ENCODE data around the gene ARF6.

ARF6 gene

DNA sequence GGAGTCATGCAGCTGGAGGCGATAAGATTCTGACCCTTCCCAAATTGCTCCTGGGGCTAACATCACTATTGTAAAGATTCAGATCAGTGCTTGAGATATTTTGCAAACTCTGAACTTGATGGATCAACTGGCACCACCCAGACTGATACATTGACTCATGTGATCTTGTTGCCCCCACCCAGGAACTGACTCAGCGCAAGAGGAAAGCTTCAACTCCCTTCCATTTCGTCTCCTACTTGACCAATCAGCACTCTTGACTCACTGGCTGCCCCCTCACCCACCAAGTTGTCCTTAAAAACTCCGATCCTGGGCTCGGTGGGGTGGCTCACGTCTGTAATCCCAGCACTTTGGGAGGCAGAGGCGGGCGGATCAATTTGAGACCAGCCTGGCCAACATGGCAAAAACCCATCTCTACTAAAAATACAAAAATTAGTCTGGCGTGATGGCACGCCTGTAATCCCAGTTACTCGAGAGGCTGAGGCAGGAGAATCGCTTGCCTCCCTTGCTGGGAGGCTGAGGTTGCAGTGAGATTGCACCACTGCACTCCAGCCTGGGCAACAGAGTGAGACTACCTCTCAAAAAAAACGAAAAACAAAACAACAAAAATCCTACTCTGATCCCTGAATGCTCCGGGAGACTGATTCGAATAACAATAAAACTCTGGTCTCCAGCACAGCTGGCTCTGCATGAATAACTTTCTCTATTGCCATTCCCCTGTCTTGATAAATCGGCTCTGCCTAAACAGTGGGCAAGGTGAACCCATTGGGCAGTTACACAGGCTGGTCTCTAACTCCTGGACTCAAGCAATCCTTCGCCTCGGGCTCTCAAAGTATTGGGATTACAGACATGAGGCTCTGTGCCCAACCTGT lies 9.8 kb upstream of the ARF6 start:
- TF ChIP-seq, protein P1, sequence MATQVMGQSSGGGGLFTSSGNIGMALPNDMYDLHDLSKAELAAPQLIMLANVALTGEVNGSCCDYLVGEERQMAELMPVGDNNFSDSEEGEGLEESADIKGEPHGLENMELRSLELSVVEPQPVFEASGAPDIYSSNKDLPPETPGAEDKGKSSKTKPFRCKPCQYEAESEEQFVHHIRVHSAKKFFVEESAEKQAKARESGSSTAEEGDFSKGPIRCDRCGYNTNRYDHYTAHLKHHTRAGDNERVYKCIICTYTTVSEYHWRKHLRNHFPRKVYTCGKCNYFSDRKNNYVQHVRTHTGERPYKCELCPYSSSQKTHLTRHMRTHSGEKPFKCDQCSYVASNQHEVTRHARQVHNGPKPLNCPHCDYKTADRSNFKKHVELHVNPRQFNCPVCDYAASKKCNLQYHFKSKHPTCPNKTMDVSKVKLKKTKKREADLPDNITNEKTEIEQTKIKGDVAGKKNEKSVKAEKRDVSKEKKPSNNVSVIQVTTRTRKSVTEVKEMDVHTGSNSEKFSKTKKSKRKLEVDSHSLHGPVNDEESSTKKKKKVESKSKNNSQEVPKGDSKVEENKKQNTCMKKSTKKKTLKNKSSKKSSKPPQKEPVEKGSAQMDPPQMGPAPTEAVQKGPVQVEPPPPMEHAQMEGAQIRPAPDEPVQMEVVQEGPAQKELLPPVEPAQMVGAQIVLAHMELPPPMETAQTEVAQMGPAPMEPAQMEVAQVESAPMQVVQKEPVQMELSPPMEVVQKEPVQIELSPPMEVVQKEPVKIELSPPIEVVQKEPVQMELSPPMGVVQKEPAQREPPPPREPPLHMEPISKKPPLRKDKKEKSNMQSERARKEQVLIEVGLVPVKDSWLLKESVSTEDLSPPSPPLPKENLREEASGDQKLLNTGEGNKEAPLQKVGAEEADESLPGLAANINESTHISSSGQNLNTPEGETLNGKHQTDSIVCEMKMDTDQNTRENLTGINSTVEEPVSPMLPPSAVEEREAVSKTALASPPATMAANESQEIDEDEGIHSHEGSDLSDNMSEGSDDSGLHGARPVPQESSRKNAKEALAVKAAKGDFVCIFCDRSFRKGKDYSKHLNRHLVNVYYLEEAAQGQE (IDR thresholded peaks at IDR 0.05; ENCODE audit: insufficient read depth in 1 of 2, low read depth in 2 of 2, low read length in 2 of 2), result no peak

DNA sequence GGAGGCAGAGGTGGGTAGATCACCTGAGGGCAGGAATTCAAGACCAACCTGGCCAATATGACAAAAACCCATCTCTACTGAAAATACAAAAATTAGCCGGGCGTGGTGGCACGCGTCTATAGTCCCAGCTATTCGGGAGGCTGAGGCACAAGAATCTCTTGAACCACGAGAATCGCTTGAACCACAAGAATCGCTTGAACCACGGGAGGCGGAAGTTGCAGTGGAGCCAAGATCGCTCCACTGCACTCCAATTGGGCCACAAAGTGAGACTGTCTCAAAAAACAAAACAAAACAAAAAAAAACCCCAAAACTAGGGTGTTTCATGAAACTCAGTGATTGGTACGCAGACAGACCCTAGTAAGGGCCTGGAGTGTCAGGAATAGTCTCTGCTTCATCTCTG lies 6.4 kb upstream of the ARF6 start:
- TF ChIP-seq POLR2AphosphoS5 (IDR thresholded peaks at IDR 0.05; ENCODE audit: low read depth, low read length), result no peak

DNA sequence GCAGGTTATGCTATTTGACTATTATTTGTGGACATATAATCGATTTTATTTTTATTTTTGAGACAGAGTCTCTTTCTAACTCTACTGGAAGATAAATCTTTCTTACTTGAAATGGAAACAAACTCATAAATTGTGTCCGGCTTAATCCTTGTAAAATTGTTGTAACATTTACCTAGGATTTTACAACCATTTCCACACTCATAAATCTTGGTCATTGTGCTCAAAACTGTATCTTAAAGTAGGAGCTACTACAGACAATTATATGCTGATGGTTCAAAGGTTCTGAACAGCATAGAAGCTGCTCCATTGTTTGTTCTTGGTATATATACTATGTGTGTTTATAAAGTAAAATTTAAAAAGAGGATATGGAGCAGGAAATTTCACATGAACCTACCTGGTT lies 4.6 kb upstream of the ARF6 start:
- TF ChIP-seq SIN3A (IDR thresholded peaks at IDR 0.05; ENCODE audit: borderline replicate concordance, insufficient read depth, low read length), result no peak
- no peak for TF ChIP-seq FOXP2 (optimal IDR thresholded peaks at IDR 0.05; ENCODE audit: borderline replicate concordance, extremely low read depth, extremely low read length, insufficient read depth)
- TF ChIP-seq TAF1 (IDR thresholded peaks at IDR 0.05; ENCODE audit: borderline replicate concordance, insufficient read depth, low read length), result no peak
- TF ChIP-seq, protein P1 (IDR thresholded peaks at IDR 0.05; ENCODE audit: insufficient read depth in 1 of 2, low read depth in 2 of 2, low read length in 2 of 2), result no peak
- TF ChIP-seq POLR2AphosphoS5 (IDR thresholded peaks at IDR 0.05; ENCODE audit: low read depth, low read length), result no peak

DNA sequence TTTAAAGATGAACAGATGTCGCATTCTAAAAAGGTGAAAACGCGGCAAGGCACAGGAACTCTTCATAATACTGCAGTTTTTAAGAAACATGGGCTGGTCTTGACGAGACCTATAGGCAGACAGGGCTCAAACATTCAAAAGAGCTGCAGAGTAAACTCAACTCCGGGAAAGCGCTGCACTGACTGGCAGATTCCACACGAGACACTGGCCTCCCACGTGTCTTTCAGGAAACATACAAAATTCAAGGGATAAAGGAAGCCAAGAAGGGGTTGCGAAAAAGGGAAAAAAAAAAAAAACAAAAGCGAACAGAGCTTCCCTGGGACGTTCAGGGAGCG lies 614 bp upstream of the ARF6 start:
- TF ChIP-seq, protein P1 (IDR thresholded peaks at IDR 0.05; ENCODE audit: insufficient read depth in 1 of 2, low read depth in 2 of 2, low read length in 2 of 2), result no peak

DNA sequence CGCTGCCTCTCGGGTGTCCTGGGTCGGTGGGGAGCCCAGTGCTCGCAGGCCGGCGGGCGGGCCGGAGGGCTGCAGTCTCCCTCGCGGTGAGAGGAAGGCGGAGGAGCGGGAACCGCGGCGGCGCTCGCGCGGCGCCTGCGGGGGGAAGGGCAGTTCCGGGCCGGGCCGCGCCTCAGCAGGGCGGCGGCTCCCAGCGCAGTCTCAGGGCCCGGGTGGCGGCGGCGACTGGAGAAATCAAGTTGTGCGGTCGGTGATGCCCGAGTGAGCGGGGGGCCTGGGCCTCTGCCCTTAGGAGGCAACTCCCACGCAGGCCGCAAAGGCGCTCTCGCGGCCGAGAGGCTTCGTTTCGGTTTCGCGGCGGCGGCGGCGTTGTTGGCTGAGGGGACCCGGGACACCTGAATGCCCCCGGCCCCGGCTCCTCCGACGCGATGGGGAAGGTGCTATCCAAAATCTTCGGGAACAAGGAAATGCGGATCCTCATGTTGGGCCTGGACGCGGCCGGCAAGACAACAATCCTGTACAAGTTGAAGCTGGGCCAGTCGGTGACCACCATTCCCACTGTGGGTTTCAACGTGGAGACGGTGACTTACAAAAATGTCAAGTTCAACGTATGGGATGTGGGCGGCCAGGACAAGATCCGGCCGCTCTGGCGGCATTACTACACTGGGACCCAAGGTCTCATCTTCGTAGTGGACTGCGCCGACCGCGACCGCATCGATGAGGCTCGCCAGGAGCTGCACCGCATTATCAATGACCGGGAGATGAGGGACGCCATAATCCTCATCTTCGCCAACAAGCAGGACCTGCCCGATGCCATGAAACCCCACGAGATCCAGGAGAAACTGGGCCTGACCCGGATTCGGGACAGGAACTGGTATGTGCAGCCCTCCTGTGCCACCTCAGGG lies 679 bp downstream of the ARF6 start:
- TF ChIP-seq POLR2AphosphoS5 (IDR thresholded peaks at IDR 0.05; ENCODE audit: low read depth, low read length), result no peak
- no peak for TF ChIP-seq TAF1 (IDR thresholded peaks at IDR 0.05; ENCODE audit: borderline replicate concordance, insufficient read depth, low read length)
- TF ChIP-seq, protein P1 (IDR thresholded peaks at IDR 0.05; ENCODE audit: insufficient read depth in 1 of 2, low read depth in 2 of 2, low read length in 2 of 2), result no peak
- no peak for TF ChIP-seq SIN3A (IDR thresholded peaks at IDR 0.05; ENCODE audit: borderline replicate concordance, insufficient read depth, low read length)
- no peak for TF ChIP-seq FOXP2 (optimal IDR thresholded peaks at IDR 0.05; ENCODE audit: borderline replicate concordance, extremely low read depth, extremely low read length, insufficient read depth)
